GM18867 (cell line): Measurements from ENCODE around the gene ARHGAP30.
"Not testable (repeated sequence)": the region's sequence is repeated elsewhere in the genome, so short reads cannot be mapped to it uniquely, and the experiment has no call there.

Source experiments
- ATAC-seq: cut with Tn5 transposase; IDR thresholded peaks from one replicate; pipeline ENCODE4 v1.9.1; 2021; ENCODE audit warnings: mild to moderate bottlenecking, moderate library complexity; ENCODE audit not compliant: unreplicated experiment

The ARHGAP30 gene

DNA sequence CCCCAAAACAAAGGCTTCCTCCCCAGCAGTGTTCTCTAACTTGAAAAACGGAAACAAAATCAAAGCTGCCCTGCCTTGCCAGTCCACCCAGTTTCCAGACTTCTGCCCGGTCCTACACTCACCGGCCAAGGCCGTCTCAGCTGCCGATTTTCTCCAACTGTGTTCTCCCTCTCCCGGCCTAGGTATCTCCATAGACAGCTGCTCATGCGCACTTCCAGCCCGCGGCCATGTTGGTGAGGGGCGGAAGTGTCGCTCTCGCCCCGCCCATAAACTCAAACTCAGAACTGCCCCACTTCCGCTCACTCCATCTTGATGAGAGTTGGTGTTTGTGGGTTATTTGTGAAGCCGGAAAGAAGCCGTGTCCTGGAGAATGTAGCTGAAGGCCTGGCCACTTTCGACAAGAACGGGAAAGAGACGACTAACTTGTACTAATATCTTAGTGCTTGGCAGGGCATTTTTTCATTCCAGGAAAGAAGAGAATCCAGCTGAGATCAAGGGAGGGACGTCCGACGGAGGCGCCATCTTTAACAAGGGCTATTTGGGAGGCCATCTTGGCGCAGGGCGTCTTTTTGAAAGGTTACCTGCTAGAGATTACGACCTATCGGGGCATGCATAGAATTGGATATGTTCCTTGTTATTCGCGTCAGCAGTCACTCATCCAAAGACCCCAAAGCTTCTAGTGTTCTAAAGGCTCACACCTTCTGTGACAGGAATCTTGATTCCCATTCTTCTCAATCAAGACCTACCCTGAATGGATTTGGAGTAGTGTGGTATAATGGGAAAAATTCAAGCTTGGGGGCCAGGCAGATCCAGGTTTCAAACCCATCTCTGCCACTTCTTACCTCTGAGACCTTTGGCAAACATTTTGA lies 23.7 kb downstream of the ARHGAP30 start, which contains the start of gene USF1:
Gene USF1 (minus strand): TSS at position 242 of the 869 bp plus-strand sequence. CDS start 2,702 bp downstream, outside the sequence.
- peak; percentile 64 for ATAC-seq

DNA sequence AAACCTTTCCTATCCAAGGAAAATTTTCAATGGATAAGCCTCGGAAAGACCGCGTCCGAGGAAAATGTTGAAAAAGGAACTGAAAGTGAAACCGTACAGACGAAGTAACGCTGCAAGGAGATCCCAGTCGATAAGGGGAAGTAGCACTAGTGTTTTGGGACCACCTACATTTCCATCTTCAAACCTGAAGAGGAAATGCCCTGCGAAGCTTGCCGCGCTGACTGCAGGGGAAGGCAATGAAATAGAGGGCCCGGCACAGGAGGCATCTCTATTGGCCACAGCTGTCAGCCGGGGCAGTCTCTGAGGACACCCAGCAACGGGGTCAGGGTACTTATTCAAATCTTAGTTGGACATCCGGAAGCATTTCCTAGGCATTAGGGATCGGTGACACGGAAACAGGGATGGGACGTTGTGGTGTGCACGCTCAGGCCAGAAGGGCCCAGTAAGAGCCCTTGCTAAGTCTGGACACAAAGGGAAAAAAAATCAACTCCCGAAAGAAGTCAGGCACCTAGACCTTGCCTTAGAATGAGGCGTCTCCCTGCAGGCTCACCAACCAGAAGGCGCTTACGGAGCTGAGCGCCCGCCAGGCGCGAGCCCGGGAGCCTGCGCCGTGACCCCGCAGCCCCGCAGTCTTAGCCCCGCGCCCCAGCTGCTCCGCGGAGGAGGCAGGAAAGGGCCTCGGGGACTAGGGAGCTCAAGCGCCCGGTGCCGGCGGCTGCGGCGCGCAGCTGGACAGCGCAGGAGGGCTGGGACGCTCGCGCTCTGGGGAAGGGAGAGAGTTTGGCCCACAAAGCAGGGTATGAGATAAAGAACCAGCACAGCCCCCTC lies 24.6 kb downstream of the ARHGAP30 start:
- peak; percentile 39 for ATAC-seq

DNA sequence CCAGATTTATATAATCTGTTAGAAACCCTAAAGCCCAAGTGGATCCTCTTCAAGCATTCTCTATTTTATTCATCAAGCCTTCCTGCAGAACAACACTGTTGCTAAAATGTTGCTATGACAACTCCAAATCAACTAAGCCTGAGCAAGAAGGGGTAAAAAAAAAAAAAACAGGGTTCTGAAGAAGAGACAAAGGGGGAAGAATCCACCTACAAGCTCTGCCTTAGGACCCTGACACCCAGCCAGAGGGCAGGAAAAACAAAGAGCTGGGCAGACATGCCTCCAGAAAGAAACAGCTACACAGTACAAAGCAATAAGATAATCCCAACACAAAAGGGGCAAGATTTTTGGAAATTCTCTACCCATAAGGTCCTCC lies 25.2 kb downstream of the ARHGAP30 start:
- ATAC-seq, result no peak

DNA sequence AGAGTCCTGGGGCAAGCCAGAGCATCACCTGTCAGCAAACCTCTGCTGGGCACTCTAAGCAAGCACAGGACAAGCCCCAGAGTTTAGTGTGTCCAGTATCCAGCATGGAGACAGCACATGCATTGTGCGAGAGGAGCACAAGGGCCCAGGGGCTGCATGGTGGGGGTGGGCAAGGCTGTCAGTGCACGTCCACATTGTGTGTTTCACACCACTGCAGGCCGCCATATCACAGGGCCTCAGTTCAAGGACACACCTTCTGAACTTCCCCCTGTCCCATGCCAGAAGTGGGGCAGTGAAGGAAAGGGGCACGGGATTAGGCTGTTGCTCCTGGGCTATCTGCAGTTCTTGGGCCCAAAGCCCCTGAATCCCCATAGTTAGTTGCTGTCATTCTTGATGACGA lies 30.1 kb downstream of the ARHGAP30 start:
- no peak for ATAC-seq

DNA sequence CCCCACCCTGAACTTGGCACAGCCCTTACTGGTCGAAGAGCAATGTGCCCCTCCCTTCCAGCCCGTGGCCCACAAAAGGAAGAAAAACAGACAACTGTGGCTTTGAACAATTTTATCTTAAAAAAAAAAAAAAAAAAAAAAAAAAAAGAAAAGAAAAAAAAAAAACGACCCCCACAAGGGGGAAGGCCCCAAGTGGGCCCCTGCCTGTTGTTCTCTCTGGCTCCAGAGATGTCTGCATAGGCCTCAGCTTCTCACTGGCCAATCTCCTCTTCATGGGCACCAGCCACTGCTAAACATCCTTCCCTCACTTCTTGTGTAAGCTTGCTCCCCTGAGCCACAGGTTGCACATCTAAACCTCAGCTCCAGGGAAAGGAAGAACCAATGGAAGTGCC lies 30.5 kb downstream of the ARHGAP30 start:
- no peak for ATAC-seq

DNA sequence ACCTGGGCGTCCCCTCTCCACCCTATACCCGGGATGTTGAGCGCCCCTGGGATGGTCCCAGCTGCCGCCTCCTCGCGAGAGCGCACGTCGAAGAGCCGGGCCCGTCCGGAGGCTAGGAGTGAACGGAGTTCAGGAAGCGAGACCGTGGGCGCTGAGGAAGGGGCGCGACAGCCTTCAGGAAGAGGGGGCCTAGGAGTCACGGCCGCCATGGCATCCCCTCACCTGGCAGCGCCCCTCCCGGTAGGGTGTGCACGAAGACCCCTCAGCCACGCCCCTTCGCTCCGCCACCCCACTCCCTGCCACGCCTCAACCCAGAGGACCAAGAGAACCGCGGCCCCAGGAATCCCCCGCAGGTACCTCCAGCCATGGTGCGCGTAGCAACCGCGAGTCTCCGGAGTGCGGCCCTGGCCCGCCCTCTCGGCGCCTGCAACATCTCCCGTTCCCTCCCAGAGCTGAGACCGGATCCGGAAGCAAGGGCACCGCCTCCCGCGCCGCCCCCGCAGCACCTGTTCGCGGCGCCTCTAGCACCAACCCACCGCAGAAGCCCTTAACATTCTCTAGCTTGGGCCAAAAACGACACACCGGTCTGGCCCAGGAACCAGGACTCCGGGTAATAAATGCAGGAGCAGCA lies 31.1 kb downstream of the ARHGAP30 start, which contains the start of gene TSTD1:
Gene TSTD1 (minus strand): TSS at position 442 of the 631 bp plus-strand sequence. CDS start 75 bp downstream, at position 367.
- peak; percentile 87 for ATAC-seq

DNA sequence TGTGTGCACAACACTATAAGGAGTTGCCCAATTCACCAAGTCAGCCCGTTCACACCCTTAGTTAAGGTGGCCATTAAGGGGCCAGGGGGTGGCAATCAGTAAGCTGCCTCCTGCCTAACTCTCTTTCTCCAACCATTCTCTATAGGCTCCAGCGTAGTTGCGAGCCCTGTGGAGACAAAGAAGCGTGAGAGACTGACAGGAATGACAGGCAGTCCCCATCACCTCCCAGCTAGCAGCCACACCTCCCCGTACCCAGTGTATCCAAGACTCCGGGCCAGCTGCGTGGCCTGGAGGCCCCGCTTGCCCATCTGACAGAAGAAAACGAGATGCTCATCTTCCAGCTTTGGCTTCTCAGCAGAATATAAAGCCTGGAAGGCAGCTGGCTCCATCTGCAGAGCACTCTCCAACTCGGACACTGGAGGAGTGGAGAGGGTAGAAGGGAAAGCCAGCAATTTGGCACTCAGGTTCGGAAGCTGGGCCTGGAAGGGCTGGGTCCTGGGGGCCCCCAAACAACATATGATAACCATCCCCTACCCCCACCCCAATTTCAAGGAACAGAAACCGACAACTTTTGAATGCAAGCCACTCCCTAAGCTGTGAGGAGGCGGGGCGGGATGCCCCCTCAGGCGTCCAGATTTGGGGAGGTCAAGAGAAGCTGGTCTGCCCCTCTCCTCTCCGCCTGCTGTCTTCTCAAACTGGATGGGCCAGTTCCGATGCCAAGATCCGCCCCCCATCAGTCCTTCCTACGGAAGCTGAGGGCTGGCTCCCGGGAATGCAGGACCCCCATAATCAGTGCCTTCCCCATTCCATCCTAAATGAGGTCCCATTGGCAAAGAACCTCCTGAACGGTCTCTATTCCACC lies 31.8 kb downstream of the ARHGAP30 start:
- ATAC-seq, result no peak

DNA sequence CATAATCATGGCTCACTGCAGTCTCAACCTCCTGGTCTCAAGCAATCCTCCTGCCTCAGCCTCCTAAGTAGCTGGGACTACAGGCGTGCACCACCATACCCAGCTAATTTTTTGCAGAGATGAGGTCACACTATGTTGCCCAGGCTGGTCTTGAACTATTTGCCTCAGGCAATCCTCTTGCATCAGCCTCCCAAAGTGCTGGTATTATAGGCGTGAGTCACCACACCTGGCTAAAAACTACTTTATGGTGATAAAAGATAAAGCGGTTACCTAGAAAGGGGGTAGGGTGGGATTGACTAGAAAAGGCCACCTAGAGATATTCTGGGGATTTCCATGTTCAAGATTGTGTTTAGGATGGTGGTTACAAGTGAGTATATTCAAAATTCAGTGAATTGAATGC lies 35.9 kb downstream of the ARHGAP30 start:
- no peak for ATAC-seq

DNA sequence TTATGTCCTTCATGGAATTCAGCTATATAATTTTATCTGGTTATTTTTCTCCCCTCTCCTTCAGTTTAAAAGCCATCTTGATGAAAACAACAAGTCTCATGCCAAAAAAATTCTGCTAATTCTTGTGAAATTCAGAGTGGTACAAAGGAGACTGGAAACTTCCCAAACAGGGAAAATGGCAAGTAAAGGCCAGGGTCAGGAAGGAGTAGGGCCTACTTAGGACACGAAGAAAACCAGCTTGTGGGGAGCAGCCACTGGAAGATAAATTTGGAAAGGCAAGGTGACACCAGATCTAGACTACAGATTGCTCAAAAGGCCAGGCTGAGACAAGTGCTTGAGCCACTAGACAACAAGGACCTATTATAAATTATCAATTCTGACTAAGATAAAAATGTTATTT lies 37.3 kb downstream of the ARHGAP30 start:
- ATAC-seq, result no peak

DNA sequence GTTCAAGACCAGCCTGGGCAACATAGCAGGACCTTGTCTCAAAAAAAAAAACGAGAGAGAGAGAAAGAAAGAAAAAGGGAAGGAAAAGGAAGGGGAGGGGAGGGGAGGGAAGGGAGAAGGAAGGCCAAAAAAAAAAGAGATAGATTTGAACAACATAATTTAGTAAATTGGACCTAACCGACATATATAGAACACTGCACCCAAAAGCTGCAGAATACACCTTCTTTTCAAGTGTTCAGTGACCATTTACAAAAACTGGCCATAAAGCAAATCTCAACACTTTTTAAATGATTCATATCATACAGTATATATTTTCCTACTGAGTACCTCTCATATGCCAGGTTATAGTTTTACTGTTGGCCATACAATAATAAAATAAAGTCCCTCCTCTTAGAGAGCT lies 37.8 kb downstream of the ARHGAP30 start:
- ATAC-seq, result no peak

DNA sequence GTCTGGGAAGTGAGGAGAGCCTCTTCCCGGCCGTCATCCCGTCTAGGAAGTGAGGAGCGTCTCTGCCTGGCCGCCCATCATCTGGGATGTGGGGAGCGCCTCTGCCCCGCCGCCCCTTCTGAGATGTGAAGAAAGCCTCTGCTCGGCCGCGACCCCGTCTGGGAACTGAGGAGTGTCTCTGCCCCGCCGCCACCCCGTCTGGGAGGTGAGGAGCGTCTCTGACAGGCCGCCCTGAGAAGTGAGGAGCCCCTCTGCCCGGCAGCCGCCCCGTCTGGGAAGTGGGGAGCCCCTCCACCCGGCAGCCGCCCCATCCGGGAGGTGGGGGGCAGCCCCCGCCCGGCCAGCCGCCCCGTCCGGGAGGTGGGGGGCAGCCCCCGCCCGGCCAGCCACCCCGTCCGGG lies 40.2 kb downstream of the ARHGAP30 start:
- ATAC-seq, result not testable (repeated sequence)

DNA sequence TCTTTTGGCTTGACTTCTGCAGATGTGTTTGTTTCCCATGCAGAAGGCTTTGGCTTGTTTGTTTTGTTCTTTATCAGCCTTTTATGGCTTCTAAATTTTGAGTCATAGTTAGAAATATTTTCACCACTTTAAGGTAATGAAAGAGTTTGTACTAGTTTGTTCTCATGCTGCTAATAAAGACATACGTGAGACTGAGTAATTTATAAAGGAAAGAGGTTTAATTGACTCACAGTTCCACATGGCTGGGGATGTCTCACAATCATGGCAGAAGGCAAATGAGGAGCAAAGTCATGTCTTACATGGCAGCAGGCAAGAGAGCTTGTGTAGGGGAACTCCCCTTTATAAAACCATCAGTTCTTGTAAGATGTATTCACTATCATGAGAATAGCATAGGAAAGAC lies 42.7 kb downstream of the ARHGAP30 start:
- ATAC-seq, result not testable (repeated sequence)

DNA sequence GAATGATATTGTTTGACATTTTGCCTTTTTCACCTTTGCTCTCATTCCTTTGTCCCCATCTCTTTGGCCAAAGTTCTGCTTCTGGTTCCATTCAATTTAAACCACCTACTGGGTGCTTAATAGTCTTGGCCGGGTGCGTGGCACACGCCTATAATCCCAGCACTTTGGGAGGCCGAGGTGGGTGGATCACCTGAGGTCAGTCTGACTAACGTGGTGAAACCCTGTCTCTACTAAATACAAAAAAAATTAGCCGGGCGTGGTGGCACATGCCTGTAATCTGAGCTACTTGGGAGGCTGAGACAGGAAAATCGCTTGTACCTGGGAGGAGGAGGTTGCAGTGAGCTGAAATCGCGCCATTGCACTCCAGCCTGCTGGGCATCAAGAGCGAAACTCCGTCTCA lies 47.3 kb downstream of the ARHGAP30 start:
- not testable (repeated sequence) for ATAC-seq

DNA sequence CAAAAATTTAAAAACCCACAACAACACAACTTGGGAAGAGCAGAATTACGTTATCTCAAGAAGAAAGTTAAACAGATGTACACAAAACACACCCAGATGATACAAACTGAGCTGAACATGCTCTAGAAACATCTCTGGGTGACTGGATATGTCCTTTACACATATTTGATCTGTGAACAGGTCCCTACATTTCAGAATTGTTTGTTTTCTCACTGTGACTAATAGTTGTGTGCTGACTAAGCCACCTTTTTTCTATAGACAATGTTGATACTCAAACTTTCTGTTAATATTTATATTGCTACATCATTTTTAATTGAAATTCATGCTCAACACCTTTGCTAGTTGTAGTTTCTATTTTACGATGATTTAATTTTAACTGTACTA lies 47.7 kb downstream of the ARHGAP30 start:
- no peak for ATAC-seq

DNA sequence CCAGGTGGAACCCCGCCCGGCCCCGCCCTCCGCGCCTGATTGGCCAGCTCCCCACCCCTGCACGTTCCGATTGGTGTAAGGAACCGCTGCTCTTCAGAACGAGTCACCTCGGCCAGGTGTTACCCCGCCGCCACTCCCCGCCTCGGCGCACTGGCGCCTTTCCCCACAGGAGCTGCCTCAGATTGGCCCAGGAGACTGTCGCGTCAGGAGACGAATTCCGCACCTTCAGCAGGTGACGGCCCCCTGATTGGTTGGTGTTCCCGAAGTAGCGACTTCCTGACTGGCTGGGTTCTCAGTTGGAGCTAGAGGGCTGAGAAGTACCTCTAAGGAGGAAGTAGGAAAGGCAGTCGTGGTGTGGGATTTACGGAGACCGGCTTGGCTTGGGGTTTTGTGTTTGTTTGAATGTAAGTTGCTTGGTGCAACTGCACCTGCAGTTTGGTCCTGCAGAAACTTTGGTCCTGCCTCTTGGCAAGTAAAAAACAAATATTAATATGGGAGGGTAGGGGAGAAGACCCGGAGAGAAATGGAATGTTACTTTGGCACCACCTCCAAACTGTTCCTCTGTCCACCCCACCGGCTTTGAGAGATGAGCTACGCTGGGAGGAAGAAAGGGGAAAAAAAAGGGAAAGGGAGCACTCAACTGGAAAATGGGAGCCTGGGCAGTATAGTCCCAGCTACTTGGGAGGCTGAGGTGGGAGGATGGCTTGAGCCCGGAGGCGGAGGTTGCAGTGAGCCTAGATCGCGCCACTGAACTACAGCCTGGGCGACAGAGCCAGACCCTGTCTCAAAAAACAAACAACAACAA lies 48.3 kb downstream of the ARHGAP30 start:
- ATAC-seq, result peak; percentile 93

DNA sequence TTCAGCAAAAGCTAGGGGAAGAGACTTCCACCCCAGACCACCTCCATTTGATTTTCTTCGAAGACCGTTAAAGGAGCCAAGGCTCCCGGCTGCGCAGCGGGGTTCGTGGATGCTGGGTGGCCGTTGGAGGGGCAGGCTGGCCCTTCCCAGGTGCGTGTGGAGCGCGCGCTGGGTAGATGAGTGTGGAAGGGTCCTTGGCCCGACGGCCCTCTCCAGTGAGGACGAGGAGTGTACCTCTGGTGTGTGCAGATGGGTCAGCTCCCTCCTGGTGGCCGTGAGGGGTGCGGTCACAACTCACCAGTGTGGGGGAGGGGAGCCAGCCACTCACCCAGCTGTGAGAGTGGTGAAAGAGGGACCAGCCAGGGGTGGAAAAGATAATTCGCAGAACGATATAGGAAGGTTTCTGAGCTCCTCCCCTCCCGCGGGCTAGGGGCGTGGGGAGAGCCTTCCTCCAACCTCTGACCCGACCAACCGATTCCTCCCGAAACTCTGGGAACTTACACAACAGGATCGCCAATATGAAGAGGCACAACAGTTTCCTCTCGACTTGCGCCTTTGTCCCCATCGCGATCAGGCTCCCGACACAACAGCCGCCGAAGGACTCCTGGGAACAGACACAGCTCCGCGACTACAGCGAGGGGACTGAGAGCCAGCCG lies 49.1 kb downstream of the ARHGAP30 start, which contains the start of gene F11R:
Gene F11R (minus strand): TSS at position 644 of the 656 bp plus-strand sequence. CDS start 79 bp downstream, at position 565.
- ATAC-seq, result peak; percentile 25

DNA sequence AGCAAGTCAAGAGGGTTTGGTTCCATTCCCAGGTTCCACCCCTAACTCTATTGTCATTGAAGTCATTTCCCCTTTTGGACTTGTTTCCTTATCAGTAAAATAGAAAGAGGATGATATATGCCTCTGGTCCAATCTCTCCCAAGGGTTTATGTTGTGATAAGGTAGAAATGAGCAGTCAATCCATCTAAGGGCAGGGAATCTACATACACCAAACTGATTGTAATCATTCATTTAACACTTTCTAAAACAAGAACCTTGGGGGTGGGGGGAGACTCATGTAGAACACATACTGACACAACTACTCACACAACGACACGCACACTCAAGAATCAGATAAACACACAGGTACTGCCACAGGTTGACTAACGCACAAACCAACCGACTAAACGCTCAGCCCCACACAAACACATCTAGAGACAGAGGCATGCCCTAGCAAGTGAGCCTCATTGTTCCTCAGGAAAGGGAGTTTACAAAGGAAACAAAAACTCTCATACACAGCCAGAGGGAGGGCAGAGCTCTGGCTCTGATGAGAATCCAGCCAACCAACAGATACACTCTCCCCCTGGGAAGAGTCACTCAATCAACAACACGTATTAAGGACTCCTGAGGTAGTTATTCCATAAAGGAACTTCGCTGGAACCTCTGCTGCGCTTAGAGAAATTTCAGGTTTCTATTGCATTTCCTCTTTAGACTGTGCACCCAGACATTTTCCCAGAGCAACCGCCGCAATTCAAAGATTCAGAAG lies 49.8 kb downstream of the ARHGAP30 start:
- ATAC-seq, result no peak

DNA sequence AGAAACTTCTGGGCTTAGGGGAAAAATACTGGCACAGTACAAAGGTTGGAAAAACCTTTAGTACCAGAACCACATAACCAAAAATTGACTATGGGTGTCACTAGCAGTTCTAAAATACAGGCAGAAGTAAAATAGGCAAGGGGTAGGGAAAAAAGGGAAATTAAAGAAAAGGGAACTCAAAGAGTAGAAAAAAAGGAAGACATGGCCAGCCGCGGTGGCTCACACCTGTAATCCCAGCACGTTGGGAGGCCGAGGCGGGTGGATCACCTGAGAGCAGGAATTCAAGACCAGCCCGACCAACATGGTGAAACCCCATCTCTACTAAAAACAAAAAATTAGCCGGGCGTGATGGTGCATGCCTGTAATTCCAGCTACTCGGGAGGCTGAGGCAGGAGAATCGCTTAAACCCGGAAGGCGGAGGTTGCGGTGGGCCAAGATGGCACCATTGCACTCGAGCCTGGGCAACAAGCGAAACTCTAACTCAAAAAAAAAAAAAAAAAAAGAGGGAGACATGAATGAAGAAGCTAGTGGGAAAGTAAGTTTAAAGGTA lies 50.5 kb downstream of the ARHGAP30 start:
- not testable (repeated sequence) for ATAC-seq
